ENCODE results near the gene PRKCE.

DNA sequence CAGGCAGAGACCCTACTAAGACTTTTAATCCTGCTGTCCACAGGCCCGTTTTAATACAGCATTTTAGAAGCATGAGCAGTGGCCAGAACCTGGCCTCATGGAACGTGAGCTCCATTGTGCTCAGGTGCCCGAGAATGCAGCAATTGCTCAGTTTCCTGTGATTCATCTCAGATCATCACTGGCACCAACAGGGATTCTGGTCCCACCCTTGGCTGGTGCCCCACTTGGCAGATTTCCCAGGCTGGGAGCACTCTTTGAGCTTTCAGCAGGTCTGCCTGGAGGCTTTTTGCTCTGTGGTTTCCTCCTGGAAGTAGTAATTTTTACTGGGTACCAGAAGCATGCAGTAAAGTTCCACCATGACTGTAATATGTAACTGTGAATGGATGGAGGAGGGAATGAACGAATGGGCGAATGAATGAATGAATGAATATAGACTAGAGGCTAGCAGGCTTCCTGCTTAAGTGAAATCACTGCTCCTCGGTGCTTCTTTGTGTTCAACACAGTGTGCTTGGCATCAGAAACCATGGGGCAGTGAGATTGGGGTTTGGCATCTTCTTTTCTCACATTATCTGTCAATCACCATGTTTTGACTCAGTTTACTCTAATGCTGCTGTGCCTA lies 312.9 kb downstream of the PRKCE start:
- peak; percentile 87 for TF ChIP-seq POLR2AphosphoS5 (IDR thresholded peaks at IDR 0.05; ENCODE audit: low read depth, low read length)
- TF ChIP-seq, protein P1, sequence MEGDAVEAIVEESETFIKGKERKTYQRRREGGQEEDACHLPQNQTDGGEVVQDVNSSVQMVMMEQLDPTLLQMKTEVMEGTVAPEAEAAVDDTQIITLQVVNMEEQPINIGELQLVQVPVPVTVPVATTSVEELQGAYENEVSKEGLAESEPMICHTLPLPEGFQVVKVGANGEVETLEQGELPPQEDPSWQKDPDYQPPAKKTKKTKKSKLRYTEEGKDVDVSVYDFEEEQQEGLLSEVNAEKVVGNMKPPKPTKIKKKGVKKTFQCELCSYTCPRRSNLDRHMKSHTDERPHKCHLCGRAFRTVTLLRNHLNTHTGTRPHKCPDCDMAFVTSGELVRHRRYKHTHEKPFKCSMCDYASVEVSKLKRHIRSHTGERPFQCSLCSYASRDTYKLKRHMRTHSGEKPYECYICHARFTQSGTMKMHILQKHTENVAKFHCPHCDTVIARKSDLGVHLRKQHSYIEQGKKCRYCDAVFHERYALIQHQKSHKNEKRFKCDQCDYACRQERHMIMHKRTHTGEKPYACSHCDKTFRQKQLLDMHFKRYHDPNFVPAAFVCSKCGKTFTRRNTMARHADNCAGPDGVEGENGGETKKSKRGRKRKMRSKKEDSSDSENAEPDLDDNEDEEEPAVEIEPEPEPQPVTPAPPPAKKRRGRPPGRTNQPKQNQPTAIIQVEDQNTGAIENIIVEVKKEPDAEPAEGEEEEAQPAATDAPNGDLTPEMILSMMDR (IDR thresholded peaks at IDR 0.05 in 2 of 3, conservative IDR thresholded peaks at IDR 0.05 in 1 of 3; ENCODE audit: borderline replicate concordance in 1 of 3, insufficient read depth in 1 of 3, low read depth in 2 of 3, low read length in 2 of 3) = no peak
- no peak for TF ChIP-seq POLR2A (IDR thresholded peaks at IDR 0.05; ENCODE audit: borderline replicate concordance, extremely low read depth, insufficient read depth, insufficient read length)
- TF ChIP-seq EZH2phosphoT487 (IDR thresholded peaks at IDR 0.05; ENCODE audit: borderline replicate concordance) = no peak
- TF ChIP-seq, protein P2, sequence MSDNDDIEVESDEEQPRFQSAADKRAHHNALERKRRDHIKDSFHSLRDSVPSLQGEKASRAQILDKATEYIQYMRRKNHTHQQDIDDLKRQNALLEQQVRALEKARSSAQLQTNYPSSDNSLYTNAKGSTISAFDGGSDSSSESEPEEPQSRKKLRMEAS (IDR thresholded peaks at IDR 0.05) = peak; percentile 95
